Psoas muscle (tissue), 8 donors: ENCODE measurements around the gene BBS2. TPM values are rescaled to one million over a fixed set of nuclear protein-coding genes. Genes with fewer than 3 reads are reported as not detected.
A peak's percentile ranks its signal among the peaks of the same experiment; 100 is the strongest.

ENCODE experiments used
- ATAC-seq, 4 donors: fragments of 200-7000 bp; cut with Tn5 transposase; one replicate each; pipeline ENCODE4 v1.9.1; 2020; ENCODE audit warnings: moderate library complexity in 3 of 4, mild to moderate bottlenecking in 2 of 4
- DNase-seq, 2 donors: peaks; one replicate each; pipeline ENCODE4 v3.0.0-alpha.2; 2020
- H3K27ac ChIP-seq: fragments of 200-600 bp; one replicate; pipeline ENCODE4 v1.8.0; 2022
- H3K27me3 ChIP-seq, 3 donors: fragments of 200-600 bp in 1 of 3; one replicate each; pipeline versions ENCODE4 v1.6.1 to v1.8.0; 2013 to 2022; ENCODE audit warnings: low read length in 2 of 3, mild to moderate bottlenecking in 2 of 3, moderate library complexity in 1 of 3; ENCODE audit not compliant: insufficient read depth in 3 of 3
- H3K36me3 ChIP-seq, 2 donors: fragments of 200-600 bp in 1 of 2; one replicate each; pipeline versions ENCODE4 v1.6.1 to v1.8.0; 2013 to 2022; ENCODE audit warnings: low read depth in 1 of 2, mild to moderate bottlenecking in 1 of 2, moderate library complexity in 1 of 2; ENCODE audit not compliant: insufficient read depth in 1 of 2
- H3K4me1 ChIP-seq: fragments of 200-600 bp; one replicate; pipeline ENCODE4 v1.8.0; 2022
- H3K4me3 ChIP-seq: fragments of 200-600 bp; one replicate; pipeline ENCODE4 v1.8.0; 2022; ENCODE audit warnings: mild to moderate bottlenecking
- H3K9me3 ChIP-seq: fragments of 200-600 bp; one replicate; pipeline ENCODE4 v1.8.0; 2022
- WGBS, 3 donors: extraction: QIAGEN DNeasy Blood & Tissue Kit; methylation state at CpG; one replicate each; pipeline versions ENCODE4 v1.1.6 to v1.1.7; 2013; 5-methylcytosine and 5-hydroxymethylcytosine counted together
- intact Hi-C, 2 donors: fragments of 100-400 bp; cut with DNase I; formaldehyde crosslinking; loops; one replicate each; pipeline versions ENCODE4 v1.11.0 to v1.14.2; 2022
- polyA plus RNA-seq, 3 donors: library from polyadenylated mRNA; stranded (reverse); fragments of 200-250 nt; gene quantifications; one replicate each; pipeline ENCODE4 v1.2.3, GENCODE V29; 2013
- total RNA-seq, 4 donors: library from RNA; stranded (reverse); fragmentation: NEBNext Ultra II Directional in 2 of 4; extraction: Animal tissue kit (Norgen Biotek cat#: 25700) in 2 of 4; gene quantifications; one replicate each; pipeline versions ENCODE4 v1.2.1 to v1.2.4, GENCODE V29; 2021 to 2023
- TF ChIP-seq, protein P1 (sequence below): fragments of 200-600 bp; IDR thresholded peaks from one replicate; pipeline ENCODE4 v1.8.0; 2022; ENCODE audit warnings: antibody characterized with exemption
- donor health status: healthy with polysubstance abuse.
- donor health status: DM: no; HTN: no; CAD: no; lungs with moderate emphysema.
- donor health status: Bipolar disorder and iron deficiency.
- donor health status: healthy.
- donor health status: DM: yes; HTN: yes; CAD: no.
- donor health status: DM: no; HTN: no; CAD: no.
- donor health status: DM: no; HTN: no; CAD: no.
- donor health status: DM: yes; HTN: yes; CAD: no.

BBS2 gene
- total and polyA plus RNA-seq, 7 donors: 19.1 to 70.6 (median 30.3) TPM

DNA sequence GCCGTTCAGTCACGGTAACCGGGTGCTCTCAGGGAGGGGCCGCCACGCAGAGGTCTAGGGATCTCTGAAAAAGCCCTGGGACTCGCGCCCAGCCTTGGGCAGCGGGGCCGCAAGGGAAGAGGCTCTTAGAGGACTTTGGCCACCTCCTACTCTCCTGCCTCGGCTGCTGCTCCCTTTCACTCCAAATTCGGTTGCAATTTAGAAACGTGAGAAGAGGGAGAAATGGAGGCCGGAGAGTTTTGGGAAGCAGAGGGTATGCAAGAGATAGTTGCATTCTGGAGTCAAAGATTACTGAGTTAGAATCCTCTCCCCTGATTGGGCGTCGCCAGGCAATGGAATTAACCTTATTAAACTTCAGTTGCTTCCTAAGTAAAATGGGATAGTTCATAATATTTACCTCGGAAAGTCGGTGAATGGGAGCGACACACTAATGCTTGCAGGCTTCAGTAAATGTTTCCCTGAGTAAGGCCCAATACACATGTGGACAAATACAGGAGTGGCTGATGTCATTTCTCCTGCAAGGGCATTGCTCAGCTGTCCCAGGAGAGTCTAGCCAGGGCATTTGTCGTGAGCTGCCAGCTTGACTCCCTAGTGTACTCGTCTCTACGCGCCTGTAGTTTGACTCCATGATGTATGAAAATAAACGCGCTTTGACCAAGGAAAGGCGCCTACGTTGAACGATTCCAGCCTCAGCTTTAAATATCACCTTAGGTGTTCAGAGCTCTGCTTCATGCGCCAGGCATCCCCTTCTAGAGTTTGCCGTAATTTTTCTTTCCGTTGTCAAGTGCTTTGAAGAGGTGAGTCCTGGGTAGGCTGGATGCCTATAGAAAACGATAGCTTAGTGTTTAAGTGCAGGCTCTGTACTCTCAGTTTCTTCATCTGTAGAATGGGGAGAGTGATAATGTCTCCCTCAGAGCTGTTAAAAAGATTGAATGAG is 67.8 kb downstream of the BBS2 start:
- DNase-seq (peak; percentile 38 to 84), ATAC-seq (peak; percentile 84 to 91 (median 88))
- H3K27ac ChIP-seq: peak overlapping the region; percentile 96
- no peaks in the 10 kb centered on the region for H3K9me3 ChIP-seq
- H3K27me3 ChIP-seq: no peaks in the 10 kb centered on the region
- TF ChIP-seq, protein P1, sequence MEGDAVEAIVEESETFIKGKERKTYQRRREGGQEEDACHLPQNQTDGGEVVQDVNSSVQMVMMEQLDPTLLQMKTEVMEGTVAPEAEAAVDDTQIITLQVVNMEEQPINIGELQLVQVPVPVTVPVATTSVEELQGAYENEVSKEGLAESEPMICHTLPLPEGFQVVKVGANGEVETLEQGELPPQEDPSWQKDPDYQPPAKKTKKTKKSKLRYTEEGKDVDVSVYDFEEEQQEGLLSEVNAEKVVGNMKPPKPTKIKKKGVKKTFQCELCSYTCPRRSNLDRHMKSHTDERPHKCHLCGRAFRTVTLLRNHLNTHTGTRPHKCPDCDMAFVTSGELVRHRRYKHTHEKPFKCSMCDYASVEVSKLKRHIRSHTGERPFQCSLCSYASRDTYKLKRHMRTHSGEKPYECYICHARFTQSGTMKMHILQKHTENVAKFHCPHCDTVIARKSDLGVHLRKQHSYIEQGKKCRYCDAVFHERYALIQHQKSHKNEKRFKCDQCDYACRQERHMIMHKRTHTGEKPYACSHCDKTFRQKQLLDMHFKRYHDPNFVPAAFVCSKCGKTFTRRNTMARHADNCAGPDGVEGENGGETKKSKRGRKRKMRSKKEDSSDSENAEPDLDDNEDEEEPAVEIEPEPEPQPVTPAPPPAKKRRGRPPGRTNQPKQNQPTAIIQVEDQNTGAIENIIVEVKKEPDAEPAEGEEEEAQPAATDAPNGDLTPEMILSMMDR: no peak
- 3 to 6% (median 4%) methylated on average over 31 of the region's 31 CpGs for WGBS, 3 donors
- intact Hi-C loops: loop anchor here in 1 of 2 donors (5.0 kb wide), 1 partner anchor 1365 kb away; no protein-coding TSS in a partner anchor
- peaks cover 38% of the 10 kb centered on the region for H3K4me1 ChIP-seq
- peaks cover 5 to 49% of the 10 kb centered on the region in 2 donors for H3K36me3 ChIP-seq
- peak overlapping the region; percentile 87 for H3K4me3 ChIP-seq

DNA sequence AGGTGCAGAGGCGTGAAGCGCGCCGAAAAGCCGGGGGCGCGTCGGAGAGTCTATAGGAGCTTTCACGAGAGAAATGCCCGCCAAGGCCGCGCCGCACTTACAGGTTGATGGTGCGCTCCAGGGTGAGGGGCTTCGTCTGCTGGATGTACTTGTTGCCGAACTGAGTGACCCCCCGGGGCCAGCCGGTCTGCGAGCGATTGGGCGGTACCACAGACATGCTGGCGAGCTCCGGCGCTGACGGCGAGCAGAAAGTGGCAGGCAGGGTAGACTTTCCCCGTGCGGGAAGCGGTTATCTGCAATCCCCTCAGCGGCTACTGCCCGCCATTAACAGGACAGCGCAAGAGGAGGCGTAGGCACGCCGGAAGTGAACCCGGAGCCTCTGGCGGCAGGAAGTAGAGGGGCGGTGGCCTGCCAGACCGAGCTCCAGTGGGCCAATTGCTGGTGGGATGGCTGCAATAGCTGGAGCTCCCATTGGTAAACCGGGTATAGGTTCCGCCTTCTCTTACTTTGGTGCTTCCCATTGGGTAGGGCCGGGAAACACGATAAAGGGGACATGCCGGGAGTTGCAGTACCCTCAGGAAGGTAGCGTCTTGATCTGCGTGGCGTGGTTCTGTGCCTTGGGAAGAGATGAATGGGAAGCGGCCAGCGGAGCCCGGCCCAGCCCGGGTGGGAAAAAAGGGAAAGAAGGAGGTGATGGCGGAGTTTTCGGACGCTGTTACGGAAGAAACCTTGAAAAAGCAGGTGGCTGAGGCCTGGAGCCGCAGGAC is 68.7 kb downstream of the BBS2 start, which contains the start of the genes NUDT21 and OGFOD1:
TSS of gene NUDT21 (minus strand) at position 347 of the 767 bp plus-strand sequence. CDS start at position 217, 130 bp downstream.
TSS of gene OGFOD1 (plus strand) at position 569 of the 767 bp plus-strand sequence. CDS start at position 628, 59 bp downstream.
- ATAC-seq: peak; percentile 95 to 99 (median 98)
- intact Hi-C loops: loop anchor here in 1 of 2 donors (5.0 kb wide), 1 partner anchor 1366 kb away; no protein-coding TSS in a partner anchor
- Histone ChIP-seq H3K27me3 (no peaks in the 10 kb centered on the region), H3K27ac (peak within 1 kb of the TSS; percentile 96), H3K4me3 (peak within 1 kb of the TSS; percentile 87), H3K9me3 (no peaks in the 10 kb centered on the region), H3K4me1 (peaks cover 38% of the 10 kb centered on the region), H3K36me3 (peaks cover 5 to 49% of the 10 kb centered on the region in 2 donors)
- peak; percentile 92 to 97 for DNase-seq
- WGBS, 3 donors: 0 to 1% (median 1%) methylated on average over 52 to 56 of the region's 56 CpGs
- TF ChIP-seq, protein P1: no peak

DNA sequence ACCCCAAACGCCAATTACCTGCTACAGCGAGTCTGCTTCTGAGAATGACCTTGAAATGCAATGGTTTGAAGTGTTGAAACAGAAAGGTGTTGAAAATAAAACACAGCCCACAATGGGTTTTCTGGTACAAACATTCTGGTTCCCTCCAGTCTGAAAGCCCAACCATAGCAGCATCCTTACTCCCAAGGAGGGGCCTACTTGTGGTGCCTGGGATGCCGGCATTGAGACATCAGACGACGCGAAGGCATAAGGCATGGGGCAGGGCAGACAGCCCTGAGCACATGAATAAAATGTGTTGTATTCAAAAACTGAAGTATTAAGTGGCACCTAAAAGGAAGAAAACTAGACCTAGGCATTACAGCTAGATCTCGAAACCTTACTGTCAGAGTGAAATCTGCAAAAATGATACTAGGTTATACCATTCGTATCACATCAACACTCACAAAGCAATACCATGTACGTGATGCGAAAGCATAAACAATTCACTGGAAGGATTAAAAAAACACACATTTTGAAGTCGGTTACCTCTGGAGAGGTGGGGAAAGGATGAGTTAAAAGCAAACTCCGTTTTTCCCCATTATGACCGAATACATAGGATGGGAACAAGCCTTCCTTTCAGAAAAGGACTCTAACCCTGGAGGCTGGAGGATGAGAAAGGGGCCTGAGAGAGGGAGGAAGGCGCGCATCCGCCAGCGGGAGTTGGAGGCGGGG is 69.4 kb downstream of the BBS2 start:
- TF ChIP-seq, protein P1: no peak
- peak in 1 of 4 donors; percentile 26 for ATAC-seq
- no peaks in the 10 kb centered on the region for H3K9me3 ChIP-seq
- no peak for DNase-seq
- peak overlapping the region; percentile 96 for H3K27ac ChIP-seq
- peaks cover 38% of the 10 kb centered on the region for H3K4me1 ChIP-seq
- intact Hi-C loops: loop anchor here in 1 of 2 donors (5.0 kb wide), 1 partner anchor 1367 kb away; no protein-coding TSS in a partner anchor
- H3K27me3 ChIP-seq: no peaks in the 10 kb centered on the region
- H3K36me3 ChIP-seq: peaks cover 7 to 49% of the 10 kb centered on the region in 2 donors
- WGBS, 3 donors: 7 to 8% (median 7%) methylated on average over 18 of the region's 18 CpGs
- H3K4me3 ChIP-seq: peak overlapping the region; percentile 87

DNA sequence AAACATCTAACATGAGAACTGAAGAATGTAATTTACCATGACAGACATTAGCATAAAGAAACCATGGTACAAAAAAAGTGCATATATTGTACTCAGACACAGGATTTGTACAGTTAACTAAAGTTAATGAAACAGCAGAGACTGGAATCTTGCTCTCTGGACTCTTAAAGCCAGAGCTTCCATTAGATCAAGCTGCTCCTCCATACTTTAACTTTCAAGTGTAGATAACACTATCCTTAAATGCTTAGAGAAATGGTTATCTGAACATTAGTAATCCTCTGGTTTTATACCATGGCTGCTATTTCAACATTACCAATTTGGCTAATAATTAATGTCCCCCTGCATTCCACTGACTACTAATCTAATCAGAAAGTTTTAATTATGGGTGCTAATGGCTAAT is 71.8 kb downstream of the BBS2 start:
- no peaks in the 10 kb centered on the region for H3K27me3 ChIP-seq
- peaks cover 2 to 46% of the 10 kb centered on the region in 2 donors for H3K36me3 ChIP-seq
- no peak overlapping the region for H3K4me3 ChIP-seq
- no peaks in the 10 kb centered on the region for H3K9me3 ChIP-seq
- ATAC-seq (no peak), DNase-seq (no peak)
- intact Hi-C loops: no loop called here
- no peak overlapping the region for H3K27ac ChIP-seq
- peaks cover 35% of the 10 kb centered on the region for H3K4me1 ChIP-seq
- TF ChIP-seq, protein P1: no peak
